K562 (cell line): ENCODE data around the gene LRRC8C. TPM values are rescaled to one million over a fixed set of nuclear protein-coding genes. Genes with fewer than 3 reads are reported as not detected.

ENCODE experiments used
- CCNT2 ChIP-seq: IDR thresholded peaks from 2 replicates; pipeline ENCODE4 v1.6.1; 2011; ENCODE audit warnings: borderline replicate concordance, low read depth, mild to moderate bottlenecking, moderate library complexity, mixed read lengths, low read length; ENCODE audit not compliant: insufficient read length; ENCODE audit errors: extremely low read depth
- CEBPZ ChIP-seq: fragments of 150-350 bp; IDR thresholded peaks from 2 replicates; pipeline ENCODE4 v1.6.1; 2014; ENCODE audit warnings: low read depth, mild to moderate bottlenecking, low read length, borderline replicate concordance
- CHD2 ChIP-seq: IDR thresholded peaks from 2 replicates; pipeline ENCODE4 v1.6.1; 2011; ENCODE audit warnings: low read depth, low read length
- CSDE1 ChIP-seq, 2 experiments: fragments of 450-650 bp; IDR thresholded peaks; 2 replicates each; pipeline ENCODE4 v1.6.1; 2016; ENCODE audit warnings: mild to moderate bottlenecking in 1 of 2
- MBD2 ChIP-seq: sonication (generic); IDR thresholded peaks from 2 replicates; pipeline ENCODE4 v1.6.1; 2016; ENCODE audit warnings: low read depth, borderline replicate concordance
- MEIS2 ChIP-seq: fragments of 450-650 bp; IDR thresholded peaks from 2 replicates; pipeline ENCODE4 v1.6.1; 2014; ENCODE audit warnings: mild to moderate bottlenecking; ENCODE audit not compliant: partially characterized antibody
- NCOA6 ChIP-seq: fragments of 450-650 bp; IDR thresholded peaks from 2 replicates; pipeline ENCODE4 v1.6.1; 2017; ENCODE audit warnings: mild to moderate bottlenecking
- NONO ChIP-seq, 2 experiments: fragments of 200-400 bp in 1 of 2; fragments of 450-650 bp in 1 of 2; formaldehyde crosslinking in 1 of 2; IDR thresholded peaks; 2 replicates each; pipeline ENCODE4 v1.6.1; 2017; ENCODE audit warnings: low read depth in 2 of 2, mild to moderate bottlenecking in 2 of 2, moderate library complexity in 2 of 2, low read length in 1 of 2
- PKNOX1 ChIP-seq: fragments of 450-650 bp; IDR thresholded peaks from 2 replicates; pipeline ENCODE4 v1.6.1; 2016
- PTBP1 ChIP-seq: fragments of 200-400 bp; formaldehyde crosslinking; IDR thresholded peaks from 2 replicates; pipeline ENCODE4 v1.6.1; 2017; ENCODE audit warnings: low read depth, low read length
- RFX1 ChIP-seq: fragments of 450-650 bp; IDR thresholded peaks from 2 replicates; pipeline ENCODE4 v1.6.1; 2016; ENCODE audit warnings: mild to moderate bottlenecking, moderate library complexity
- RFX7 ChIP-seq: fragments of 250-450 bp; sonication (Bioruptor Pico); IDR thresholded peaks from 2 replicates; pipeline ENCODE4 v1.5.1; 2021; ENCODE audit warnings: mild to moderate bottlenecking
- STAT6 ChIP-seq: sonication (generic); formaldehyde crosslinking; IDR thresholded peaks from 2 replicates; pipeline ENCODE4 v1.8.1; 2023; ENCODE audit warnings: mild to moderate bottlenecking, missing genetic modification reagents
- ZNF445 ChIP-seq: fragments of 250-450 bp; sonication (Bioruptor Pico); IDR thresholded peaks from 2 replicates; pipeline ENCODE4 v1.4.0; 2020; ENCODE audit warnings: low read depth, mild to moderate bottlenecking, moderate library complexity
- ZNF592 ChIP-seq: fragments of 450-650 bp; IDR thresholded peaks from 2 replicates; pipeline ENCODE4 v1.6.1; 2017; ENCODE audit warnings: antibody characterized with exemption, mild to moderate bottlenecking
- ZNF778 ChIP-seq: fragments of 450-650 bp; formaldehyde crosslinking; IDR thresholded peaks from 2 replicates; pipeline ENCODE4 v1.4.0; 2020; ENCODE audit warnings: mild to moderate bottlenecking, moderate library complexity
- polyA plus RNA-seq, 8 experiments: library from polyadenylated mRNA; depleted of rRNA in 4 of 8; stranded (reverse) in 5 of 8; unstranded in 3 of 8; fragments of >200 nt; fragmentation: Nextera tagmentation in 2 of 8; fragmentation: Illumina TruSeq in 1 of 8; extraction: Ambion mirVana in 2 of 8; extraction: Trizol in 1 of 8; gene quantifications; 2 replicates each; pipeline versions ENCODE4 v1.2.1 to v1.2.3, GENCODE V29; 2011 to 2014; ENCODE audit warnings: inconsistent platforms in 1 of 8, missing spikeins in 1 of 8
- total RNA-seq, 7 experiments: library from RNA; depleted of rRNA in 6 of 7; stranded (reverse); fragments of >200 nt in 6 of 7; fragmentation: Illumina TruSeq in 2 of 7; extraction: Trizol in 2 of 7; gene quantifications; 2 replicates each; pipeline versions ENCODE4 v1.2.1 to v1.2.3, GENCODE V29; 2011 to 2021; ENCODE audit warnings: low replicate concordance in 1 of 7

LRRC8C gene
- total and polyA plus RNA-seq, 9 of the 15 experiments (the other 6 are each of a cell fraction or from before 2014, with no cell fraction given) = 1.00 to 12.5 (median 4.5) TPM

GRCh38 chr1:89762779-89763648 is 130.1 kb downstream of the LRRC8C start (continued):
- no peak for TF ChIP-seq STAT6 (CRISPR knock-in tag)
- TF ChIP-seq CSDE1 (IDR thresholded peaks at IDR 0.05) = no peak
- TF ChIP-seq MBD2 = no peak
- no peak for TF ChIP-seq CEBPZ
- no peak for TF ChIP-seq CCNT2
- TF ChIP-seq NCOA6 = no peak
- no peak for TF ChIP-seq NONO (IDR thresholded peaks at IDR 0.05; ENCODE audit: low read depth in 2 of 2, low read length in 1 of 2)
- no peak for TF ChIP-seq ZNF778 (CRISPR knock-in tag)
- no peak for TF ChIP-seq RFX1
- no peak for TF ChIP-seq ZNF592
- peak; percentile 62 for TF ChIP-seq PKNOX1
- TF ChIP-seq CHD2 = no peak
- no peak for TF ChIP-seq ZNF445 (CRISPR knock-in tag)
- no peak for TF ChIP-seq RFX7 (CRISPR knock-in tag)
- no peak for TF ChIP-seq PTBP1
- peak; percentile 66 for TF ChIP-seq MEIS2
